Peyer's patch (tissue), 4 donors: ENCODE results near the gene TUBE1. TPM values are rescaled to one million over a fixed set of nuclear protein-coding genes. Genes with fewer than 3 reads are reported as not detected.

ENCODE experiments used
- DNase-seq, 3 donors: peaks; one replicate each; pipeline ENCODE4 v3.0.0-alpha.2; 2017 to 2019
- H3K27ac ChIP-seq, 4 donors: fragments of 200-600 bp; sonication (generic); one replicate each; pipeline ENCODE4 v1.5.1; 2016 to 2019
- H3K27me3 ChIP-seq, 2 donors: fragments of 200-600 bp; sonication (generic); one replicate each; pipeline ENCODE4 v1.5.1; 2019
- H3K36me3 ChIP-seq, 3 donors: fragments of 200-600 bp; sonication (generic); one replicate each; pipeline ENCODE4 v1.5.1; 2016 to 2019
- H3K4me1 ChIP-seq, 4 donors: fragments of 200-600 bp; sonication (generic); one replicate each; pipeline ENCODE4 v1.5.1; 2016 to 2019
- H3K4me3 ChIP-seq, 4 donors: fragments of 200-600 bp; sonication (generic); 1 replicate in 3 of 4; 2 replicates in 1 of 4; pipeline ENCODE4 v1.5.1; 2016 to 2019; ENCODE audit warnings: mild to moderate bottlenecking in 1 of 4
- H3K9me3 ChIP-seq, 4 donors: fragments of 200-600 bp; sonication (generic); one replicate each; pipeline ENCODE4 v1.5.1; 2016 to 2019; ENCODE audit warnings: mild to moderate bottlenecking in 1 of 4
- POLR2A ChIP-seq, 2 donors: fragments of 450-650 bp; IDR thresholded peaks; one replicate each; pipeline ENCODE4 v1.5.1; 2017; ENCODE audit warnings: antibody characterized with exemption in 2 of 2, mild to moderate bottlenecking in 2 of 2, moderate library complexity in 2 of 2
- total RNA-seq, 4 donors: library from RNA; depleted of rRNA; stranded (reverse); fragments of >200 nt; gene quantifications; one replicate each; pipeline ENCODE4 v1.1.0, GENCODE V29; 2016
- TF ChIP-seq, protein P1 (sequence below), 6 experiments: fragments of 450-650 bp in 4 of 6; fragments of 200-600 bp in 2 of 6; sonication (generic) in 1 of 6; IDR thresholded peaks; one replicate each; pipeline ENCODE4 v1.5.1; 2017 to 2019; ENCODE audit warnings: antibody characterized with exemption in 6 of 6, mild to moderate bottlenecking in 3 of 6, moderate library complexity in 1 of 6

Gene TUBE1
- total RNA-seq, 4 donors from 2014 or later: 20.1 to 46.2 (median 24.9) TPM

DNA sequence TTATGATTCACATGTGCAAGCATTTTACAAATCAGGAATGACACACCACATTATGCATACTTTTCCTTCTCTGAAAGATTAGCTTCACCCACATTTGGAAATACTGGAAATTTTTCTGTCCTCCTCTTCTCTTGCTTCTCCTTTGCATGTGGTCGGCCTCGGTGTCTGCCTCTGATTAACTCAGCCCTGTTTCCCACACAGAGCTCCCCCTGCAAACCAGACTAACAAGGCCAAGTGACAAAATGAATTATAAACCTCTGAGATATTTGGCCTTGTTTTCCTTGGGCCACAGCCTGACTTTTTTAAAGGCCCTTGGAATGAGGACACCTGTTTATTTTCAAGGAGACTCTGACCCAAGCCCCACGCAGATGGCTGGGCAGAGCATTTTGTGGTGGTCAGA lies 42.4 kb downstream of the TUBE1 start:
- no peaks in the 10 kb centered on the region for H3K27me3 ChIP-seq
- H3K4me3 ChIP-seq: no peak overlapping the region
- H3K27ac ChIP-seq: no peak overlapping the region
- TF ChIP-seq, protein P1, sequence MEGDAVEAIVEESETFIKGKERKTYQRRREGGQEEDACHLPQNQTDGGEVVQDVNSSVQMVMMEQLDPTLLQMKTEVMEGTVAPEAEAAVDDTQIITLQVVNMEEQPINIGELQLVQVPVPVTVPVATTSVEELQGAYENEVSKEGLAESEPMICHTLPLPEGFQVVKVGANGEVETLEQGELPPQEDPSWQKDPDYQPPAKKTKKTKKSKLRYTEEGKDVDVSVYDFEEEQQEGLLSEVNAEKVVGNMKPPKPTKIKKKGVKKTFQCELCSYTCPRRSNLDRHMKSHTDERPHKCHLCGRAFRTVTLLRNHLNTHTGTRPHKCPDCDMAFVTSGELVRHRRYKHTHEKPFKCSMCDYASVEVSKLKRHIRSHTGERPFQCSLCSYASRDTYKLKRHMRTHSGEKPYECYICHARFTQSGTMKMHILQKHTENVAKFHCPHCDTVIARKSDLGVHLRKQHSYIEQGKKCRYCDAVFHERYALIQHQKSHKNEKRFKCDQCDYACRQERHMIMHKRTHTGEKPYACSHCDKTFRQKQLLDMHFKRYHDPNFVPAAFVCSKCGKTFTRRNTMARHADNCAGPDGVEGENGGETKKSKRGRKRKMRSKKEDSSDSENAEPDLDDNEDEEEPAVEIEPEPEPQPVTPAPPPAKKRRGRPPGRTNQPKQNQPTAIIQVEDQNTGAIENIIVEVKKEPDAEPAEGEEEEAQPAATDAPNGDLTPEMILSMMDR (IDR thresholded peaks at IDR 0.05): no peak
- TF ChIP-seq POLR2A (IDR thresholded peaks at IDR 0.05): no peak
- no peaks in the 10 kb centered on the region for H3K9me3 ChIP-seq
- H3K4me1 ChIP-seq: no peaks in the 10 kb centered on the region
- H3K36me3 ChIP-seq: no peaks in the 10 kb centered on the region
- no peak for DNase-seq

DNA sequence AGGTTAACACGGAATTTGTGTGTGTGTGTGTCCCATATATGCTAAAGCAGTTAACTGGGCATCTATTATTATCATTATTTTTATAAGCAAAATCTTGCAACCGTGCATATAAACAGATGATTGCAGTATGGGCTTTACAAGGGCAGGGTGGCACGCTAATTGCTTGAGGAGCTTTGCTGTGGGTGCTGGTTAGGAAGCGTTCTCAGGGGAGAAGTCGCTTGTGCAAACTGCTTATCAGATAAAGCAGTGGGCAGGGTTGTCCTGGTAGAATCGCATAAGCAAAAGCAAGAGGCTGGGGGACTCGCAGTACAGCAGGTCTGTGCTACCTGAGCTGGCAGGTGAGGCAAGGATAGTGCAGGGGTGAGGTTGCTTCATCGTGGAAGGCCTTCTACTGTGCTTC lies 43.1 kb downstream of the TUBE1 start:
- no peaks in the 10 kb centered on the region for H3K4me1 ChIP-seq
- H3K27ac ChIP-seq: no peak overlapping the region
- no peaks in the 10 kb centered on the region for H3K36me3 ChIP-seq
- no peak for DNase-seq
- H3K9me3 ChIP-seq: no peaks in the 10 kb centered on the region
- no peak overlapping the region for H3K4me3 ChIP-seq
- TF ChIP-seq POLR2A (IDR thresholded peaks at IDR 0.05): no peak
- TF ChIP-seq, protein P1 (IDR thresholded peaks at IDR 0.05): no peak
- H3K27me3 ChIP-seq: no peaks in the 10 kb centered on the region

DNA sequence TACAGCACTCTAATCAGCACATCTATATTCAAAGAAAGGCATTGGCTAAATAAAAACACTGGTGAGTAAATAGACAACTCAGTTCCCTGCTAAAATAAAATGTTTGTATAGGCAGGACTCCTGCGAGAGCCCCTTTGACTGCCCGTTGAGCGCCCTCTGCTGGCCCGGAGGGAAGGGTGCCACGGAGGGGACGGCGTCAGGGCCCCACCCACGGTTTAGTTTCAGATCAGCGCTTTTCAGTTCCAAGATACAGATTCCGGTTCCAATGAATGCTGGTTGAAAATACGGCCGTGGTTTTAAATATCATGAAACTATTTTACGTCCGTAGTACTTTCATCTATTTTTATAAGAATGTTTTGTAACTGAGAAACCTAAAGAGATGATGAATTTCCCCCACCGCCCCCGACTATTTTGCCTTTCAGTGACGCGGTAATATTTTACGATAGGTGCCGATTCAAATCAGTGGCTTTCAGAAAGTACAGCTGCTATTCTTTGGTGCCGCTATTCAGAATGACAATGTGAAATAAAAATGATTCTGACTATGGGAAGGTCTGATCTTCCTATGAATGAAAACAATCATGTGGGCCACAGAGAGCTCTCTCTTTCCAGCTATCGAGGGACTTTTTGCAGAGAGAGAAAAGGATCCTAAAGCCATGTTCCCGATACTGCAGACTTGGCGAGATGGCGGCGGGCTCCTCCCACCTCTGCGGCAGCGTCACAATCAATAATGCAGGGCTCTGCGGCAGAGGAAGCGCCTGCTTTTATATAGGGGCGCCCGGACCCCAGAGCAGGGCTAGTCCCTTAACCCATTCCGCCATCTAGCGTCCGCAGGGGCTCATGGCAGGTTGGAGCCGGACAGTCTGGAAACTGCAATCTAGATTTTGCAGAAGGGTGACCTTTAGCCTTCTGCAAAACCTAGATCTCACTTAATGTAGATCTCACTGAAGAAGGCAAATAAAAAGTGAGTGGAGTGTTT lies 44.0 kb downstream of the TUBE1 start:
- Histone ChIP-seq H3K27ac (peak overlapping the region; percentile 80 to 85 (median 81)), H3K27me3 (no peaks in the 10 kb centered on the region), H3K9me3 (no peaks in the 10 kb centered on the region), H3K4me1 (no peaks in the 10 kb centered on the region), H3K36me3 (no peaks in the 10 kb centered on the region), H3K4me3 (peak overlapping the region; percentile 42 to 63 (median 52))
- DNase-seq: peak; percentile 87 to 96 (median 93)
- TF ChIP-seq POLR2A (IDR thresholded peaks at IDR 0.05): no peak
- TF ChIP-seq, protein P1 (IDR thresholded peaks at IDR 0.05): peak; percentile 82 to 97 (median 88)

DNA sequence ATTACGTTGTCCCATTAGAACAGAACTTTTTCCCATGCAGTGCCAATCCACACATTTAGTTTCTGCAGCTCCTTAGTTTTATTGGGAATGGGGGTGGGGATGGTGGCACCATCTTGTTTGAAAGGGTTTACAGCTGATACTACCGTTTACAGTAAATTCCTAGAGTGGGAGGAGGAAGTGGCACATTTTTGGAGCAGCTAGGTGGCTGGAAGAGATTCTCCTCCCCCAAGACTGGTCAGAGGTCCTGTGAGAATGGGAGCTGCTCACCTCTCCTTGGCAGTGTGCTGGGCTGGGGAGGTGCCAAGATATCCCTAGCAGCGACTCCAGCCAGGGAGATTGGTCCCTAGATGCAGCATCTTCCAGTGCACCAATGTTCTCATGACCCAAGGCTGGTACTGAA lies 45.7 kb downstream of the TUBE1 start:
- no peak for DNase-seq
- Histone ChIP-seq H3K36me3 (no peaks in the 10 kb centered on the region), H3K4me1 (no peaks in the 10 kb centered on the region), H3K27me3 (no peaks in the 10 kb centered on the region), H3K27ac (no peak overlapping the region), H3K9me3 (no peaks in the 10 kb centered on the region), H3K4me3 (no peak overlapping the region)
- TF ChIP-seq, protein P1 (IDR thresholded peaks at IDR 0.05): no peak
- no peak for TF ChIP-seq POLR2A (IDR thresholded peaks at IDR 0.05)

DNA sequence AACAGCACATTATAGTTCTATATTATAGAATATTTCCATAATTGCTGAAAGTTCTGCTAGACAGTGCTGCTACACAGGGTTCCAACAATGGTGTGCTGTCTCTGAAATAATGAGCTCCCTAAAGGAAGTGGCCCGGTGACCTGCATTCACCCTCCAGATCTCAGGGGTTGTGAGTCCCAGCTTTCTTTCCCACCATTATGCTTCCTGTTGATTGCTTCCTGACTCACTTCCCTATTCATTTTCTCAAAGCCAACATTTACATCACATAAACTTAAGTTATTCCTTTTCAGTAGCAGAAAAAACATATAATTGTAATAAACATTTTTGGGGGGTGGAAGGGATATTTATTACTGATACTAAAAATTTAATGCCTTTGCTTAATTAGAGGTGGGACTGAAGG lies 46.3 kb downstream of the TUBE1 start:
- no peak for TF ChIP-seq POLR2A (IDR thresholded peaks at IDR 0.05)
- TF ChIP-seq, protein P1 (IDR thresholded peaks at IDR 0.05): no peak
- Histone ChIP-seq H3K27ac (no peak overlapping the region), H3K4me3 (no peak overlapping the region), H3K9me3 (no peaks in the 10 kb centered on the region), H3K27me3 (no peaks in the 10 kb centered on the region), H3K4me1 (no peaks in the 10 kb centered on the region), H3K36me3 (no peaks in the 10 kb centered on the region)
- DNase-seq: no peak
